H9 (cell line): ENCODE measurements around the gene IRF2BPL. TPM values are rescaled to one million over a fixed set of nuclear protein-coding genes. Genes with fewer than 3 reads are reported as not detected.

Experiments
- DNase-seq: peaks from one replicate; pipeline ENCODE4 v3.0.0-alpha.2; 2017
- H2AFZ ChIP-seq: one replicate; pipeline ENCODE4 v1.6.1; 2013; ENCODE audit warnings: mild to moderate bottlenecking, low read length, control low read depth, moderate library complexity
- H2AK5ac ChIP-seq: 2 replicates; pipeline ENCODE4 v1.6.1; 2013; ENCODE audit warnings: low read length, control low read depth, mixed read lengths; ENCODE audit not compliant: insufficient read length
- H2BK120ac ChIP-seq: one replicate; pipeline ENCODE4 v1.6.1; 2013; ENCODE audit warnings: low read depth, mild to moderate bottlenecking, low read length, control low read depth, inconsistent platforms; ENCODE audit not compliant: poor library complexity, severe bottlenecking
- H2BK12ac ChIP-seq: 2 replicates; pipeline ENCODE4 v1.6.1; 2013; ENCODE audit warnings: low read length, control low read depth, mixed read lengths, low read depth; ENCODE audit not compliant: insufficient read length
- H2BK15ac ChIP-seq: 2 replicates; pipeline ENCODE4 v1.6.1; 2013; ENCODE audit warnings: low read depth, low read length, control low read depth
- H2BK20ac ChIP-seq: one replicate; pipeline ENCODE4 v1.6.1; 2013; ENCODE audit warnings: low read depth, mild to moderate bottlenecking, low read length, control low read depth, inconsistent platforms; ENCODE audit not compliant: poor library complexity, severe bottlenecking
- H2BK5ac ChIP-seq: 2 replicates; pipeline ENCODE4 v1.6.1; 2013; ENCODE audit warnings: low read length, control low read depth, mixed read lengths; ENCODE audit not compliant: insufficient read length
- H3K14ac ChIP-seq: 2 replicates; pipeline ENCODE4 v1.6.1; 2013; ENCODE audit warnings: low read length, control low read depth; ENCODE audit not compliant: insufficient read depth
- H3K18ac ChIP-seq: 2 replicates; pipeline ENCODE4 v1.6.1; 2013; ENCODE audit warnings: low read depth, mild to moderate bottlenecking, mixed read lengths, low read length, control low read depth; ENCODE audit not compliant: insufficient read length
- H3K23ac ChIP-seq: 2 replicates; pipeline ENCODE4 v1.6.1; 2013; ENCODE audit warnings: low read length, control low read depth, mixed read lengths, low read depth; ENCODE audit not compliant: insufficient read length
- H3K23me2 ChIP-seq: 2 replicates; pipeline ENCODE4 v1.6.1; 2013; ENCODE audit warnings: low read depth, mild to moderate bottlenecking, mixed read lengths, low read length, control low read depth; ENCODE audit not compliant: insufficient read length, poor library complexity, severe bottlenecking
- H3K27ac ChIP-seq: 2 replicates; pipeline ENCODE4 v1.5.1; 2013; ENCODE audit warnings: low read length, control low read depth, mixed read lengths, low read depth; ENCODE audit not compliant: insufficient read length
- H3K27me3 ChIP-seq: 2 replicates; pipeline ENCODE4 v1.6.1; 2013; ENCODE audit warnings: low read length, control low read depth, inconsistent platforms; ENCODE audit not compliant: insufficient read depth
- H3K4ac ChIP-seq: 2 replicates; pipeline ENCODE4 v1.6.1; 2013; ENCODE audit warnings: low read depth, mild to moderate bottlenecking, control low read depth, inconsistent platforms, low read length, moderate library complexity
- H3K4me1 ChIP-seq: 2 replicates; pipeline ENCODE4 v1.6.1; 2013; ENCODE audit warnings: low read length, control low read depth, inconsistent platforms; ENCODE audit not compliant: insufficient read depth
- H3K4me2 ChIP-seq: 2 replicates; pipeline ENCODE4 v1.6.1; 2013; ENCODE audit warnings: low read length, control low read depth, mixed read lengths; ENCODE audit not compliant: insufficient read length, insufficient read depth
- H3K56ac ChIP-seq: 2 replicates; pipeline ENCODE4 v1.6.1; 2013; ENCODE audit warnings: low read depth, mild to moderate bottlenecking, mixed read lengths, low read length, control low read depth; ENCODE audit not compliant: insufficient read length
- H3K79me1 ChIP-seq: 2 replicates; pipeline ENCODE4 v1.6.1; 2013; ENCODE audit warnings: low read depth, mild to moderate bottlenecking, moderate library complexity, low read length, control low read depth, inconsistent platforms; ENCODE audit not compliant: insufficient read depth, poor library complexity, severe bottlenecking
- H3K79me2 ChIP-seq: 2 replicates; pipeline ENCODE4 v1.6.1; 2013; ENCODE audit warnings: low read length, control low read depth, inconsistent platforms; ENCODE audit not compliant: insufficient read depth
- H3K9ac ChIP-seq: 2 replicates; pipeline ENCODE4 v1.6.1; 2013; ENCODE audit warnings: low read length, control low read depth, mixed read lengths; ENCODE audit not compliant: insufficient read length; ENCODE audit errors: extremely low read depth
- H3K9me3 ChIP-seq: one replicate; pipeline ENCODE4 v1.6.1; 2013; ENCODE audit warnings: low read depth, low read length, inconsistent platforms; ENCODE audit not compliant: control insufficient read depth
- H3T11ph ChIP-seq: one replicate; pipeline ENCODE4 v1.6.1; 2013; ENCODE audit warnings: mild to moderate bottlenecking, low read length, control low read depth, inconsistent platforms
- H4K20me1 ChIP-seq: one replicate; pipeline ENCODE4 v1.6.1; 2013; ENCODE audit not compliant: control insufficient read depth, insufficient read length, insufficient read depth
- H4K5ac ChIP-seq: 2 replicates; pipeline ENCODE4 v1.6.1; 2013; ENCODE audit warnings: low read depth, mild to moderate bottlenecking, mixed read lengths, low read length, control low read depth; ENCODE audit not compliant: insufficient read length
- H4K8ac ChIP-seq: replicated peaks from 2 replicates; pipeline ENCODE4 v1.6.1; 2013; ENCODE audit warnings: low read length, control low read depth, mixed read lengths, low read depth; ENCODE audit not compliant: insufficient read length
- H4K91ac ChIP-seq: 2 replicates; pipeline ENCODE4 v1.6.1; 2013; ENCODE audit warnings: low read depth, mild to moderate bottlenecking, moderate library complexity, mixed read lengths, low read length, control low read depth; ENCODE audit not compliant: insufficient read length
- H3K27ac Mint-ChIP-seq, 3 experiments: 2 replicates in 2 of 3; 3 replicates in 1 of 3; pipeline ENCODE4 v1.8.0; 2020 to 2021; ENCODE audit warnings: mixed read lengths in 3 of 3, mild to moderate bottlenecking in 1 of 3, moderate library complexity in 1 of 3
- H3K27me3 Mint-ChIP-seq: 2 replicates; pipeline ENCODE4 v1.8.0; 2021; ENCODE audit warnings: low read depth, mild to moderate bottlenecking, moderate library complexity, mixed read lengths
- H3K36me3 Mint-ChIP-seq, 3 experiments: 2 replicates in 2 of 3; 3 replicates in 1 of 3; pipeline ENCODE4 v1.8.0; 2020 to 2021; ENCODE audit warnings: low read depth in 3 of 3, mixed read lengths in 3 of 3; ENCODE audit not compliant: insufficient read depth in 1 of 3
- H3K4me1 Mint-ChIP-seq, 2 experiments: 2 replicates each; pipeline ENCODE4 v1.8.0; 2020; ENCODE audit warnings: mixed read lengths in 2 of 2
- H3K4me3 Mint-ChIP-seq, 2 experiments: 2 replicates in 1 of 2; 3 replicates in 1 of 2; pipeline ENCODE4 v1.8.0; 2020 to 2021; ENCODE audit warnings: mild to moderate bottlenecking in 2 of 2, mixed read lengths in 2 of 2, moderate library complexity in 1 of 2
- H3K9me3 Mint-ChIP-seq, 2 experiments: 2 replicates in 1 of 2; 3 replicates in 1 of 2; pipeline ENCODE4 v1.8.0; 2020; ENCODE audit warnings: mild to moderate bottlenecking in 2 of 2, mixed read lengths in 2 of 2, moderate library complexity in 1 of 2
- WGBS: extraction: QIAGEN DNeasy Blood & Tissue Kit; methylation state at CpG from one replicate; pipeline ENCODE4 v1.1.7; 2013; ENCODE audit warnings: missing lambda C conversion rate, low lambda C conversion rate, mixed read lengths; ENCODE audit not compliant: insufficient read length; ENCODE audit errors: extremely low coverage; 5-methylcytosine and 5-hydroxymethylcytosine counted together
- total RNA-seq: library from RNA; stranded (reverse); gene quantifications from 2 replicates; pipeline ENCODE4 v1.2.1, GENCODE V29; 2021
- TF ChIP-seq, protein P1 (sequence below): fragments of 200-600 bp; sonication (generic); conservative IDR thresholded peaks from 3 replicates; pipeline ENCODE4 v1.8.0; 2021; ENCODE audit warnings: antibody characterized with exemption, mild to moderate bottlenecking

Gene IRF2BPL
- total RNA-seq, 1 experiment from 2014 or later, result 59.0 TPM

DNA sequence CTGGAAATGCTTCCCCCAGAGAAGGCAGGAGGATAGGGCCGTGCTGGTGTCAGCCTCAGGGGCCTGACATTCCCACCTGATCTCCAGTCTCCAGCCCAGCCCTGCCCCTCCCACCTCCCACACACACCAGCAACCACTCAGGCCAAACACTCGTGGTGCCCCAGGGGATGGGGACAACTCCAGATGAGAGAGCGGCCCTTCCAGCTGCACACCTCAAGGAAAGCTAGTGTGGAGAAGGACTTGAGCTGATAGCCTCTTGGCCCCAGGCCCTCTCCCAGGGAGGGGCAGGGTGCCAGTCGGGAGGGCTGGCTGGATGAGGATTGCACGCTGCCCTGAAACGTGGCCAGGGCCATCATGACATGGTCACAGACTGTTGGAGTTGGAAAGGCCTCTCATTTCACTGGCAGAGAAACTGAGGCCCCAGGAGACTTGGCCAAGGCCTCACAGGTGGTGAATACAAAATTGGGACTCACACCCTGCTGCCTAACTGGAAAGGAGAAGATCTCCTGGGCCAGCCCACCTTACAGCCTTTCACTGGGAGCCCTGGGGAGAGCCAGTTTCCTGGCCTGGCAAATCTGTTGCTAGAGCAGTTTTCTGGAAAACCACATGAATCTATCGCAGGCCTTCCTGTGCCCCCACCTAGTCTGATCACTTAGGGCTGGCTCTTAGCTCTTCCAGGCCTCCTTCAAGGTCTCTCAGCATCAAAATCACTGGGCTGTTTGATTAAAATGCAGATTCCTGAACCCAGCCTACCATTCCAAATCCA is 52.1 kb downstream of the IRF2BPL start:
- no peak overlapping the region for H3K14ac ChIP-seq
- H3K79me1 ChIP-seq, result no peaks in the 10 kb centered on the region
- no peak overlapping the region for H4K91ac ChIP-seq
- peaks cover 20 to 24% of the 10 kb centered on the region in 2 experiments for H3K4me1 Mint-ChIP-seq
- no peak overlapping the region for H3K4me3 Mint-ChIP-seq
- no peak overlapping the region for H2BK5ac ChIP-seq
- H3K9me3 Mint-ChIP-seq, result no peaks in the 10 kb centered on the region; a peak in 1 of 5 replicates
- no peak for DNase-seq
- no peak overlapping the region for H4K5ac ChIP-seq
- H3K4me2 ChIP-seq, result no peak overlapping the region
- H4K20me1 ChIP-seq, result no peaks in the 10 kb centered on the region
- H3K9ac ChIP-seq, result no peak overlapping the region
- no peak overlapping the region for H2AK5ac ChIP-seq
- no peak overlapping the region for H3T11ph ChIP-seq
- no CpG with 5 or more reads among the region's 7 CpGs for WGBS
- H3K4ac ChIP-seq, result no peak overlapping the region
- no peak overlapping the region for H2BK120ac ChIP-seq
- no peaks in the 10 kb centered on the region for H3K23me2 ChIP-seq
- H3K79me2 ChIP-seq, result no peaks in the 10 kb centered on the region
- no peaks in the 10 kb centered on the region for H3K36me3 Mint-ChIP-seq
- no peak overlapping the region for H2AFZ ChIP-seq
- no peak overlapping the region for H3K27ac ChIP-seq
- no peak overlapping the region for H3K23ac ChIP-seq
- peak overlapping the region in 1 of 3 experiments; percentile 32; a peak in 2 of 7 replicates for H3K27ac Mint-ChIP-seq
- no peaks in the 10 kb centered on the region for H3K4me1 ChIP-seq
- H2BK12ac ChIP-seq, result no peak overlapping the region
- TF ChIP-seq, protein P1, sequence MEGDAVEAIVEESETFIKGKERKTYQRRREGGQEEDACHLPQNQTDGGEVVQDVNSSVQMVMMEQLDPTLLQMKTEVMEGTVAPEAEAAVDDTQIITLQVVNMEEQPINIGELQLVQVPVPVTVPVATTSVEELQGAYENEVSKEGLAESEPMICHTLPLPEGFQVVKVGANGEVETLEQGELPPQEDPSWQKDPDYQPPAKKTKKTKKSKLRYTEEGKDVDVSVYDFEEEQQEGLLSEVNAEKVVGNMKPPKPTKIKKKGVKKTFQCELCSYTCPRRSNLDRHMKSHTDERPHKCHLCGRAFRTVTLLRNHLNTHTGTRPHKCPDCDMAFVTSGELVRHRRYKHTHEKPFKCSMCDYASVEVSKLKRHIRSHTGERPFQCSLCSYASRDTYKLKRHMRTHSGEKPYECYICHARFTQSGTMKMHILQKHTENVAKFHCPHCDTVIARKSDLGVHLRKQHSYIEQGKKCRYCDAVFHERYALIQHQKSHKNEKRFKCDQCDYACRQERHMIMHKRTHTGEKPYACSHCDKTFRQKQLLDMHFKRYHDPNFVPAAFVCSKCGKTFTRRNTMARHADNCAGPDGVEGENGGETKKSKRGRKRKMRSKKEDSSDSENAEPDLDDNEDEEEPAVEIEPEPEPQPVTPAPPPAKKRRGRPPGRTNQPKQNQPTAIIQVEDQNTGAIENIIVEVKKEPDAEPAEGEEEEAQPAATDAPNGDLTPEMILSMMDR, result no peak
- no peaks in the 10 kb centered on the region for H3K9me3 ChIP-seq
- H4K8ac ChIP-seq, result no peak overlapping the region
- H3K18ac ChIP-seq, result no peak overlapping the region
- no peaks in the 10 kb centered on the region; the same call in 1 of the 2 replicates for H3K27me3 Mint-ChIP-seq
- H3K27me3 ChIP-seq, result no peaks in the 10 kb centered on the region
- no peak overlapping the region for H2BK20ac ChIP-seq
- no peak overlapping the region for H2BK15ac ChIP-seq
- no peak overlapping the region for H3K56ac ChIP-seq
